ENCODE results near the gene MAD1L1.

- TF ChIP-seq CTCF (conservative IDR thresholded peaks at IDR 0.05 in 1 of 2, IDR thresholded peaks at IDR 0.05 in 1 of 2; ENCODE audit: low read depth in 1 of 2, low read length in 2 of 2): no peak
- no peak for TF ChIP-seq EZH2 (IDR thresholded peaks at IDR 0.05; ENCODE audit: low read length, missing control alignments)
Observed at GRCh38 chr7:2005786-2006185, 227.0 kb downstream of the MAD1L1 start.

Measured in fibroblast of lung (primary cell).